ENCODE results near the gene FCMR. TPM values are rescaled to one million over a fixed set of nuclear protein-coding genes. Genes with fewer than 3 reads are reported as not detected.

Gene FCMR
- total and polyA plus RNA-seq, 9 of the 15 experiments (the other 6 are each of a cell fraction or from before 2014, with no cell fraction given), result 0.11 to 0.82 (median 0.20) TPM; not detected in 5

- TF ChIP-seq RREB1 (CRISPR knock-in tag; IDR thresholded peaks at IDR 0.05) (no peak), GABPB1 (CRISPR knock-in tag; IDR thresholded peaks at IDR 0.05) (no peak), CHD1 (IDR thresholded peaks at IDR 0.05; ENCODE audit: low read length) (no peak), ILF3 (IDR thresholded peaks at IDR 0.05; ENCODE audit: borderline replicate concordance) (no peak), GTF2F1 (IDR thresholded peaks at IDR 0.05; ENCODE audit: low read depth, low read length) (no peak), ZBTB1 (CRISPR knock-in tag; IDR thresholded peaks at IDR 0.05; ENCODE audit: borderline replicate concordance, low read depth) (no peak), MTA3 (IDR thresholded peaks at IDR 0.05; ENCODE audit: borderline replicate concordance) (no peak), SNIP1 (IDR thresholded peaks at IDR 0.05; ENCODE audit: low read depth) (no peak), CHD4 (IDR thresholded peaks at IDR 0.05; ENCODE audit: insufficient read depth, insufficient replicate concordance, low read depth, low read length, poor library complexity, severe bottlenecking) (no peak), PTRF (tag; IDR thresholded peaks at IDR 0.05) (no peak), POLR2A (conservative IDR thresholded peaks at IDR 0.05) (no peak), NKRF (IDR thresholded peaks at IDR 0.05; ENCODE audit: borderline replicate concordance) (no peak)
Measured at GRCh38 chr1:206951318-206952100, 29.8 kb upstream of the FCMR start (continued).

Data from K562 (cell line).